HEK293T (cell line): ENCODE results near the gene RNF19B.
A peak's percentile ranks its signal among the peaks of the same experiment; 100 is the strongest.

Experiments used
- CTCF ChIA-PET: fragments of 350-600 bp; formaldehyde crosslinking; extraction: SDS; loops from one replicate; lab custom pipeline; 2021; ENCODE audit warnings: antibody characterized with exemption, inconsistent platforms; lab: Yijun Ruan, JAX
- POLR2A ChIA-PET: fragments of 350-600 bp; formaldehyde crosslinking; extraction: SDS; loops from one replicate; lab custom pipeline; 2020; ENCODE audit warnings: antibody characterized with exemption, inconsistent platforms; lab: Yijun Ruan, JAX
- DNase-seq: peaks from one replicate; pipeline ENCODE4 v3.0.0; 2012; ENCODE audit warnings: mixed read lengths; ENCODE audit errors: extremely low spot score
- ARNT ChIP-seq: fragments of 450-650 bp; IDR thresholded peaks from 2 replicates; pipeline ENCODE4 v1.6.1; 2017; ENCODE audit warnings: mild to moderate bottlenecking
- BHLHE40 ChIP-seq: fragments of 450-650 bp; IDR thresholded peaks from 2 replicates; pipeline ENCODE4 v1.6.1; 2016; ENCODE audit warnings: mild to moderate bottlenecking, moderate library complexity, borderline replicate concordance
- CTBP1 ChIP-seq: fragments of 450-650 bp; IDR thresholded peaks from 2 replicates; pipeline ENCODE4 v1.6.1; 2016; ENCODE audit warnings: borderline replicate concordance
- ELF4 ChIP-seq: fragments of 450-650 bp; IDR thresholded peaks from 2 replicates; pipeline ENCODE4 v1.6.1; 2017; ENCODE audit warnings: antibody characterized with exemption
- FOXA1 ChIP-seq: fragments of 450-650 bp; IDR thresholded peaks from 2 replicates; pipeline ENCODE4 v1.6.1; 2016; ENCODE audit warnings: mild to moderate bottlenecking
- FOXK2 ChIP-seq: fragments of 450-650 bp; IDR thresholded peaks from 2 replicates; pipeline ENCODE4 v1.6.1; 2016; ENCODE audit warnings: mild to moderate bottlenecking
- FOXM1 ChIP-seq: fragments of 450-650 bp; IDR thresholded peaks from 2 replicates; pipeline ENCODE4 v1.6.1; 2017; ENCODE audit warnings: mild to moderate bottlenecking, borderline replicate concordance
- HDGF ChIP-seq: fragments of 450-650 bp; IDR thresholded peaks from 2 replicates; pipeline ENCODE4 v1.6.1; 2017; ENCODE audit warnings: antibody characterized with exemption, borderline replicate concordance
- L3MBTL2 ChIP-seq: fragments of 450-650 bp; conservative IDR thresholded peaks from 2 replicates; pipeline ENCODE4 v1.6.1; 2016; ENCODE audit warnings: mild to moderate bottlenecking
- LEF1 ChIP-seq: fragments of 450-650 bp; IDR thresholded peaks from 2 replicates; pipeline ENCODE4 v1.6.1; 2017; ENCODE audit warnings: mild to moderate bottlenecking, borderline replicate concordance
- NFRKB ChIP-seq: fragments of 450-650 bp; IDR thresholded peaks from 2 replicates; pipeline ENCODE4 v1.6.1; 2016; ENCODE audit warnings: mild to moderate bottlenecking, moderate library complexity
- PKNOX1 ChIP-seq: fragments of 450-650 bp; IDR thresholded peaks from 2 replicates; pipeline ENCODE4 v1.6.1; 2016
- SP1 ChIP-seq: fragments of 450-650 bp; IDR thresholded peaks from 2 replicates; pipeline ENCODE4 v1.6.1; 2017
- SUZ12 ChIP-seq: fragments of 450-650 bp; IDR thresholded peaks from 2 replicates; pipeline ENCODE4 v1.6.1; 2016; ENCODE audit warnings: mild to moderate bottlenecking
- TARDBP ChIP-seq: fragments of 450-650 bp; IDR thresholded peaks from 2 replicates; pipeline ENCODE4 v1.6.1; 2016
- ZNF384 ChIP-seq: fragments of 450-650 bp; IDR thresholded peaks from 2 replicates; pipeline ENCODE4 v1.6.1; 2016

The RNF19B gene

DNA sequence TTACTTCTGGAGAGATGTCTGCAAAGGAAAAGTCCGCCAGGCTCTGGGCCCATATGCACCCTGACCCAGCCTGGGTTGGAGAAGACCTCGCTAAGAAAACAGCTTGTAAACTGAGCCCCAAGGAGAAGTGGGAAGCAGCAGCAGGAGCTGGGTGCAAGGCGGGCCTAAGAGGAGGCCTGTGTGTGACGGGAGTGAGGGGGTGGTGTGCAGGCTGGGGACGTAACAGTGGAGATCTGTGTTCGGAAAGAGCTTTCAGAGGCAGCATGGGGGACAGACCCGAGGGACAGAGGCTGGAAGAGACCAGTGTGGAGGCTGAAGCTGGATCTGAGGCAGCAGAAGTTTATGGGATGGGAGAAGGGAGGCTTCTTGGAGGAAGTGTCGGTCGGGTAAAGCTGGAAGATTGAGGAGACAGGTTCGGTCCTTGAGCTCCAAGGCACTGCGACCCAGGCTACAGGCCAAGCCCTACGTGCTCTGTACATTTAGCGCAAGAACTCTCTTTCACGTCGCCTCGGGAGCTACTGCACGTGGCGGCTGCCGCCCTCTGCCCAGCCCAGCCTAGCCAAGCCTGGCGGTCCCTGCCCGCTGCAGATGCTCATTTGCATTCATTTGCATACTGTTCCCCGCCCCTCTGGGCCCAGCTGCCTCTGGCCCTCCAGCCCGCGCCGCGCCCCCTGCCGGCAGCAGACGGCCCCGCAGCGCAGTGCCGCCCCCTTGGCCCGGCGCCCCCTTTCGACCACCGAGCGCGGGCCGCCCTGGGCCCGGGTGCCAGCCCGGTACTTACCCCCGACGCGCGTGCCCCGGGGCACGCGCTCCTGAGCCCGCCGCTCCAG is 72.0 kb downstream of the RNF19B start:
- peak; percentile 91 for DNase-seq

DNA sequence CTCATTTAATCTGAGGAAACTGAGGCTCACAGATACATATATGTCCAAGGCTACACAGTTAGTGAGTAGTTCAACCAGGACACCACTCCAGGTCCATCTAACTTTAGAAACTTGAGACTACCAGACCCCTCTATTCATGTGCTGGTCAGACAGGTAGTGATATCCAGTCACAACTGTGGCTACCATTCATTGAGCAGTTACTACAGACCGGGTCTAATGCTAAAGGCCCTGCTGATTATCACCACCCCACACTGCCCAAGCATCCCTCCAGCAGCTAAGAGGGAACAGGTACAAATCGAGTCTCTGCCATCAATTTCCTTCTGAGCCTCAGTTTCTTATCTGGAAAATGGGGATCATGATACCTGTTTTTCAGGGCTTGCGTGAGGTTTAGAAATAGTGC is 73.0 kb downstream of the RNF19B start:
- TF ChIP-seq TARDBP (no peak), FOXM1 (no peak)
- ChIA-PET CTCF (interaction anchor here (0.6 to 1.9 kb wide), 4 partner anchors 10 to 32 kb away, joined by 3 to 10 read pairs (median 6); no protein-coding TSS in a partner anchor), POLR2A (no interaction called here)
- no peak for DNase-seq

More for the DNA sequence above, 72.0 kb downstream of the RNF19B start:
- TF ChIP-seq FOXK2 (no peak), FOXM1 (no peak), PKNOX1 (no peak), NFRKB (no peak), L3MBTL2 (peak; percentile 55), ARNT (no peak)
- CTCF ChIA-PET, result interaction anchor here (0.5 to 1.8 kb wide), 14 partner anchors 9 to 1095 kb away, joined by 3 to 10 read pairs (median 3); no protein-coding TSS in a partner anchor
- POLR2A ChIA-PET, result no interaction called here

GRCh38 chr1:32891241-32891570 is 73.4 kb downstream of the RNF19B start:
- TF ChIP-seq SUZ12 (no peak), PKNOX1 (no peak), ARNT (no peak), FOXA1 (no peak), L3MBTL2 (no peak), FOXM1 (no peak), NFRKB (no peak), TARDBP (no peak), SP1 (no peak)
- no peak for DNase-seq
- ChIA-PET CTCF (interaction anchor here (1.0 to 1.9 kb wide), 2 partner anchors 9 to 15 kb away, joined by 4 to 7 read pairs; no protein-coding TSS in a partner anchor), POLR2A (no interaction called here)

- TF ChIP-seq BHLHE40 (no peak), ZNF384 (no peak), FOXM1 (no peak), NFRKB (no peak), FOXK2 (no peak), LEF1 (no peak), L3MBTL2 (no peak), CTBP1 (no peak), TARDBP (no peak), SUZ12 (no peak), ARNT (no peak), HDGF (no peak), ELF4 (no peak), PKNOX1 (no peak), SP1 (no peak), FOXA1 (no peak)
- ChIA-PET CTCF (interaction anchor here (1.0 to 1.9 kb wide), 2 partner anchors 9 to 14 kb away, joined by 4 to 7 read pairs; no protein-coding TSS in a partner anchor), POLR2A (interaction anchor here (1.0 kb wide), 1 partner anchor 10 kb away, joined by 3 read pairs; no protein-coding TSS in a partner anchor)
- DNase-seq, result no peak
Observed at GRCh38 chr1:32890516-32891240, 73.9 kb downstream of the RNF19B start.

DNA sequence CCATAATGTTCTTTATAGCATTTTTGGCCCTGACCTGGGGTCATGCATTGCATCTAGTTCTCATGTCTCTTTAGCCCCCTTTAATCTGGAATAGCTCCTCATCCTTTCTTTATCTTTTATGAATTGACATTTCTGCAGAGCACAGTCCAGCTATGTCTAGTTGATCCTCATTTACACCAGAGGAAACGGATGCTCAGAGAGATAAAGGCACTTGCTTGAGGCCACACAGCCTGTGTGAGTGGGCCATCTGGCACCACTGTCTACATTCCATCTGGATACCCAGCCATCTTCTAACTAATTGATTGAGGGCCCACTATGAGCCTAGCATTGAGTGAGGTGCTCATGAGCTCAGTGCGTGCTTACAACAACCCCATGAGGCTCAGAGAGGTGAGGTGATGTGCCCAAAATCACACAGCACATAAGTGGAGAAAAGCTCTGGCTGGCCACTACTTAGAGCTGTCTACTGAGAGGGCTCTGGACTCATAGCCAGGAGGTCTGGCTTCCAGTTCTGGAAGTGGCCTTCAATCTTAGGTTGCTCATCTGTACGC is 74.8 kb downstream of the RNF19B start:
- TF ChIP-seq CTBP1 (no peak), L3MBTL2 (no peak), BHLHE40 (no peak), FOXM1 (no peak), NFRKB (no peak), TARDBP (no peak), PKNOX1 (no peak), SP1 (no peak)
- DNase-seq, result no peak
- CTCF ChIA-PET, result interaction anchor here (1.9 kb wide), 1 partner anchor 14 kb away, joined by 7 read pairs; no protein-coding TSS in a partner anchor
- POLR2A ChIA-PET, result interaction anchor here (1.0 kb wide), 1 partner anchor 9 kb away, joined by 3 read pairs; no protein-coding TSS in a partner anchor
